Measurements from ENCODE around the gene FAM117B. TPM values are rescaled to one million over a fixed set of nuclear protein-coding genes. Genes with fewer than 3 reads are reported as not detected.

The FAM117B gene
- total RNA-seq, 4 donors from 2014 or later, result 6.7 to 15.6 (median 9.4) TPM

DNA sequence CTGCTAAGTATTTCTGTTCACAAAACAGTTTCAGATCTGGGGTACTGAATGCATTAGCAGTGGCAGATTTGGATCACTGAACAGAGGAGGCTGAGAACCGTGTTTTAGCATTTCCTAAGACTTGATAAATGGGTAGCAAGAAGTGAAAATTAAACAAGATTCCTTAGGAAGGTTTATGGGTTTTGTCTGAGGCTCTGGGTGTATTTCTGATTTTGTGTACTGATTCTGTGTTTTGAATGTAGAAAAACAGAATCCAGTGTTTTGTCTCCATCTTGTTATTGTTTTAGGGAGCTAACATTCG is 1.4 kb downstream of the FAM117B start:
- H3K27ac ChIP-seq, result peak overlapping the region; percentile 92 to 98 (median 98)
- intact Hi-C loops (cut with DNase I), result no loop called here
- H3K36me3 ChIP-seq, result no peaks in the 10 kb centered on the region
- no peak for DNase-seq
- peaks cover 10 to 38% (median 21%) of the 10 kb centered on the region in 3 donors for H3K4me1 ChIP-seq
- no peaks in the 10 kb centered on the region for H3K9me3 ChIP-seq
- H3K27me3 ChIP-seq, result no peaks in the 10 kb centered on the region
- 3 to 4% methylated on average over 2 of the region's 2 CpGs for WGBS, 2 donors
- peak overlapping the region; percentile 94 to 98 (median 96) for H3K4me3 ChIP-seq
- no peak for TF ChIP-seq POLR2A (IDR thresholded peaks at IDR 0.05)
- no peak for TF ChIP-seq CTCF (IDR thresholded peaks at IDR 0.05)

DNA sequence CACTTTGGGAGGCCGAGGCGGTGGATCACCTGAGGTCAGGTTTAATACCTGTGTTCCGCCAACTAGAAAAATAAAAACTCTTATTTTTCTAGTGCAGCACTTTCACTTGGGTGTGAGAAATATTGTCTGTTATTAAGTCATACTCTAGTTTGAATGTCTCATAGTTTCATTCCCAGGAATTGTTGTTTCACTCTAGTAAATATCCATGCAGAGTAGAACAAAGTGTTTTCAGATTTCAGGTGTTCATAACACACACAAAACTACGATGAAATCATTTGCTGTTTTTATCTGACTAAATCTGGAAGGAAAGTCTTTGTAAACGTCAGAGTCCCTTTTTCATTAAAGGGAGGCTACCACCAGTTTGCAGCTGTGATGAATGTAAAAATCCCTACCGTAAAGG is 4.0 kb downstream of the FAM117B start:
- Histone ChIP-seq H3K27ac (no peak overlapping the region), H3K9me3 (no peaks in the 10 kb centered on the region), H3K4me3 (no peak overlapping the region), H3K36me3 (no peaks in the 10 kb centered on the region), H3K4me1 (peaks cover 10 to 46% (median 25%) of the 10 kb centered on the region in 3 donors), H3K27me3 (no peaks in the 10 kb centered on the region)
- 81 to 83% methylated on average over 6 of the region's 6 CpGs for WGBS, 2 donors
- TF ChIP-seq CTCF (IDR thresholded peaks at IDR 0.05) (no peak), POLR2A (IDR thresholded peaks at IDR 0.05) (no peak)
- intact Hi-C loops (cut with DNase I), result no loop called here
- DNase-seq, result no peak

DNA sequence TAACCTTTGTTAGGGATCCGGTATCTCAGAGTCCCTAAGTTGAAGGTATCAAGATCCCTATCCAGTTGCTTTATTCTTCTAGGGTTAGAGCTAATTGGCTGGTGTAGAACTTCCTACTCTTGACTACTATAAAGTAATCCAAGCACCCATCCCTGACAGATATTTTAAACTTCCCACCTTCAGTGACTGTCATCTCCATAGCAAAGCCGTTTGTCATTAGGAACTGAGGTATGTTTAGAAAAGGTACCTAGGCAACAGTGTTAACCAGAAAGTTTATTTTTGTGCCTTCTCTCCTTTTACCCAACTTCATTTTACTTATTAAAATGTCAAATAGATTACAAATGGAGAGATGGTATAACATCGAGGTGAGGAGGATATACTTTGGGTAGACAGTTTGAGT is 4.5 kb downstream of the FAM117B start:
- no peak overlapping the region for H3K4me3 ChIP-seq
- H3K9me3 ChIP-seq, result no peaks in the 10 kb centered on the region
- H3K27ac ChIP-seq, result no peak overlapping the region
- 72 to 77% methylated on average over 3 of the region's 3 CpGs for WGBS, 2 donors
- TF ChIP-seq POLR2A (IDR thresholded peaks at IDR 0.05) (no peak), CTCF (IDR thresholded peaks at IDR 0.05) (no peak)
- intact Hi-C loops (cut with DNase I), result no loop called here
- no peak for DNase-seq
- H3K36me3 ChIP-seq, result no peaks in the 10 kb centered on the region
- H3K4me1 ChIP-seq, result peaks cover 10 to 41% (median 21%) of the 10 kb centered on the region in 3 donors
- no peaks in the 10 kb centered on the region for H3K27me3 ChIP-seq

- peaks cover 0 to 37% (median 11%) of the 10 kb centered on the region in 3 donors for H3K4me1 ChIP-seq
- TF ChIP-seq POLR2A (IDR thresholded peaks at IDR 0.05), result no peak
- no peak for TF ChIP-seq CTCF (IDR thresholded peaks at IDR 0.05)
- H3K9me3 ChIP-seq, result no peaks in the 10 kb centered on the region
- WGBS, 2 donors, result 57 to 68% methylated on average over 2 of the region's 2 CpGs
- intact Hi-C loops (cut with DNase I), result no loop called here
- peak overlapping the region in 1 of 4 donors; percentile 3 for H3K27ac ChIP-seq
- no peaks in the 10 kb centered on the region for H3K36me3 ChIP-seq
- no peak overlapping the region for H3K4me3 ChIP-seq
- no peak for DNase-seq
- H3K27me3 ChIP-seq, result no peaks in the 10 kb centered on the region
These were observed 7.8 kb downstream of the FAM117B start for GRCh38 chr2:202642567-202642966.

DNA sequence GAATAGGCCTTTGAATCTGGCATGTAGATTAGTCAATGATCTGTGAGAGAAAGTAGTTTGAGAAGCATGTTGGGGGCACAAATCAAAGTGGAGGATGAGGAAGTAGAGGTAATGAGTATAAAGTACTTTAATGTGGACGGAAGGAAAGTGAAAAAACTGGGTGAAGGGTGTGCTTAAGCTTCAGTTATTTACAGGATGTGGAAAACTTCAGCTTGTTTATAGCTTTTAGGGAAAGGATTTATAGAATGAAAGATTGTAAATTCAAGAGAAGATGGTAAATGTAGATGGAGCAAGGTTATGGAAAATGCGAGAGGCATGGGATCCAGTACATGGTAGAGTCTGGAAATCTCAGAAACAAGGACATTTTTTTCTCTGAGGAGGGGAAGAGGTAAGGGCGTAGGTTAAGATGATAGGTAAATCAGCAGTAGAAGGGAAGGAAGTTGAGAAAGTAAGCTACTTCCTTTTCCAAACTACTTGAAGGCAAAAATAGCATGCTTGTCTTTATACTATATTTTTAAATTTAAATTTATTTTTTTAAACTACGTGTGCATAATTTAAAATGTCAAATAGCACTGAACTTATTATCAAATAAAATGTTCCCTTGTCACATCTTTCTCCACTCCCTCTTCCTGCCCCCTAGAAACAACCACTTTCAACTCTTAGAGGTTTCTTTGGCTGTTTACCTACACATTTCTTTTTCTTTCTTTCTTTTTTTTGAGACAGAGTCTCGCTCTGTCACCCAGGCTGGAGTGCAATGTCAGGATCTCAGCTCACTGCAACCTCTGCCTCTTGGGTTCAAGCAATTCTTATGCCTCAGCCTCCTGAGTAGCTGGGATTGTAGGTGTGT is 8.5 kb downstream of the FAM117B start:
- 62 to 67% methylated on average over 5 of the region's 5 CpGs for WGBS, 2 donors
- TF ChIP-seq CTCF (IDR thresholded peaks at IDR 0.05) (no peak), POLR2A (IDR thresholded peaks at IDR 0.05) (no peak)
- H3K4me3 ChIP-seq, result no peak overlapping the region
- peak overlapping the region in 2 of 4 donors; percentile 3 to 21 for H3K27ac ChIP-seq
- no peak for DNase-seq
- H3K4me1 ChIP-seq, result peaks cover 0 to 36% (median 11%) of the 10 kb centered on the region in 3 donors
- no peaks in the 10 kb centered on the region for H3K27me3 ChIP-seq
- H3K9me3 ChIP-seq, result no peaks in the 10 kb centered on the region
- intact Hi-C loops (cut with DNase I), result no loop called here
- no peaks in the 10 kb centered on the region for H3K36me3 ChIP-seq

Measured in esophagus squamous epithelium (tissue), 5 donors.